22Rv1 (cell line): Measurements from ENCODE around the gene SRL.

ENCODE experiments used
- H3K27ac ChIP-seq: fragments of 450-650 bp; 2 replicates; pipeline ENCODE4 v1.5.1; 2017
- ZFX ChIP-seq: fragments of 450-650 bp; IDR thresholded peaks from 2 replicates; pipeline ENCODE4 v1.6.1; 2017; ENCODE audit warnings: antibody characterized with exemption, borderline replicate concordance
- TF ChIP-seq, protein P1 (sequence below): fragments of 450-650 bp; IDR thresholded peaks from 2 replicates; pipeline ENCODE4 v1.5.1; 2017; ENCODE audit warnings: mild to moderate bottlenecking

SRL gene

DNA sequence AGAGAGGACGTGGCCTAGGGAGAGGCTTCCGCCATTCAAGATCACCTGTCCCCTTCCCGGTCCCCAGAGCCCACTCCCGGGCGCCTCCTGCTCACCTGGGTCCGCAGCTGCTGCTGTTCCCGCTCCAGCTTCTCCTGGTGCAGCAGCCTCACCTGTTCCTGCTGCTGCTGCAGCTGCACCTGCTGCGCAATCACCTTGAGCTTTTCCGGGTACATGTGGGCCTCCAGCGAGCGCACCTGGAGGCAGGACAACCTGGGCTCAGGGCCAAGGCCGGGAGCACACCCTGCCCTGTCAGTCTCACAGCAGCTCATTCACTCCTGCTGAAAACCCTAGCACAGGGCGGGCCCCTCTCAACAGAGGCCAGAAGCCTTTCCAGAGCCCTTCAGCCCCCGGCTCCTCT, 18.5 kb upstream of the SRL start:
- TF ChIP-seq, protein P1, sequence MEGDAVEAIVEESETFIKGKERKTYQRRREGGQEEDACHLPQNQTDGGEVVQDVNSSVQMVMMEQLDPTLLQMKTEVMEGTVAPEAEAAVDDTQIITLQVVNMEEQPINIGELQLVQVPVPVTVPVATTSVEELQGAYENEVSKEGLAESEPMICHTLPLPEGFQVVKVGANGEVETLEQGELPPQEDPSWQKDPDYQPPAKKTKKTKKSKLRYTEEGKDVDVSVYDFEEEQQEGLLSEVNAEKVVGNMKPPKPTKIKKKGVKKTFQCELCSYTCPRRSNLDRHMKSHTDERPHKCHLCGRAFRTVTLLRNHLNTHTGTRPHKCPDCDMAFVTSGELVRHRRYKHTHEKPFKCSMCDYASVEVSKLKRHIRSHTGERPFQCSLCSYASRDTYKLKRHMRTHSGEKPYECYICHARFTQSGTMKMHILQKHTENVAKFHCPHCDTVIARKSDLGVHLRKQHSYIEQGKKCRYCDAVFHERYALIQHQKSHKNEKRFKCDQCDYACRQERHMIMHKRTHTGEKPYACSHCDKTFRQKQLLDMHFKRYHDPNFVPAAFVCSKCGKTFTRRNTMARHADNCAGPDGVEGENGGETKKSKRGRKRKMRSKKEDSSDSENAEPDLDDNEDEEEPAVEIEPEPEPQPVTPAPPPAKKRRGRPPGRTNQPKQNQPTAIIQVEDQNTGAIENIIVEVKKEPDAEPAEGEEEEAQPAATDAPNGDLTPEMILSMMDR, result no peak
- TF ChIP-seq ZFX, result no peak
- no peak overlapping the region for H3K27ac ChIP-seq

DNA sequence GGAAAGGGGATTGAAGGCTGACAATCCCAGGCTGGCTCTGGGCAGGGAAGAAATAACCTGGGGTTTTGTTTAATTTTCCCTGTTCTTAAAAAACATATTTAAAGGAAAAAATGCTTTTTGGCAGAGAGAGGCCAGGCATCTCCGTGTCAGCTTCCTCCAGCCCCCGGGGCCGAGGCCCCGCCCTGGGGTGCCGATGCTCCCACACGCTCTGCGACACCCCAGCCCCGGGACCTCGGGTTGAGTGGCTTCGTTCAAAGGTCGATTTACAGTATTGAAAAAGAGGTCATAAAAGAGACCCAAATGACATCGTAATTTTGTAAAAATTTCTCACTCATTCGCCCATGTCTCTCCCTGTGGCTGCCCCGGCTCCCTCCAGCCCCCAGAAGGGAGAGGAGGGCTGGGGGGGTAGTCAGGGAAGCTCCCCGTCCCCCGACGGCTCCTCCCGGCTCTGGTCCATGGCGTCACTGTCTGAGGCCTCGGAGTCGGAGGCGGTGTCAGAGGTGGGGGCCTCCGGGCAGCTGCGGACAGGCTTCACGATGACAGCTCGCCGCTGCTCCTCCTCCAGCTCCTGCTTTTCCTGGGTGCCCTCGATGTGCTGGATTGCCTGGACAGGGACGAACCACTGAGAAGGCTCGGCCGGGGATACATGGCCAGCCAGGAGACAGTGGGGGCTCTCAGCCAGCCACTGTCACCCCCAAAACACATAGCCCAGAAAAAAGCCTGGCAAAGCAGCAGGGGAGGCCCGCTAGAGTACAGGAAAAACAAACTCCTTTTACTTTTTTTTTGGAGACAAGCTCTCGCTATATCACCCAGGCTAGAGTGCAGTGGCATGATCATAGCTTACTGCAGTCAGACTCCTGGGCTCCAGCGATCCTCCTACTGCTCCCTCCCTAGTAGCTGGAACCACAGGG, 16.0 kb upstream of the SRL start:
- no peak overlapping the region for H3K27ac ChIP-seq
- TF ChIP-seq, protein P1, result no peak
- no peak for TF ChIP-seq ZFX

GRCh38 chr16:4253394-4254150, 11.7 kb upstream of the SRL start:
- TF ChIP-seq, protein P1, result no peak
- TF ChIP-seq ZFX, result no peak
- H3K27ac ChIP-seq, result peak overlapping the region; percentile 93

DNA sequence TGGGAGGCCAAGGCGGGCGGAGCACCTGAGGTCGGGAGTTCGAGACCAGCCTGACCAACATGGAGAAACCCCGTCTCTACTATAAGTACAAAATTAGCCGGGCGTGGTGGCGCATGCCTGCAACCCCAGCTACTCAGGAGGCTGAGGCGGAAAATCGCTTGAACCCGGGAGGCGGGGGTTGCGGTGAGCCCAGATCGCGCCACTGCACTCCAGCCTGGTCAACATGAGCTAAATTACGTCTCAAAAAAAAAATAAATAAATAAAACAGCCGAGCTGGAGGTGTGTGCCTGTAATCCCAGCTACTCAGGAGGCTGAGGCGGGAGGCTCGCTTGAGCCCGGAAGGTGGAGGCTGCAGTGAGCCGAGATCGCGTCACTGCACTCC, 11.1 kb upstream of the SRL start:
- peak overlapping the region; percentile 93 for H3K27ac ChIP-seq

- TF ChIP-seq ZFX, result no peak
- TF ChIP-seq, protein P1, result no peak
- no peak overlapping the region for H3K27ac ChIP-seq
Measured at GRCh38 chr16:4249530-4250308, 7.8 kb upstream of the SRL start.

- H3K27ac ChIP-seq, result no peak overlapping the region
- TF ChIP-seq, protein P1, result no peak
- TF ChIP-seq ZFX, result no peak
Measured at GRCh38 chr16:4247460-4247784, 5.5 kb upstream of the SRL start.

DNA sequence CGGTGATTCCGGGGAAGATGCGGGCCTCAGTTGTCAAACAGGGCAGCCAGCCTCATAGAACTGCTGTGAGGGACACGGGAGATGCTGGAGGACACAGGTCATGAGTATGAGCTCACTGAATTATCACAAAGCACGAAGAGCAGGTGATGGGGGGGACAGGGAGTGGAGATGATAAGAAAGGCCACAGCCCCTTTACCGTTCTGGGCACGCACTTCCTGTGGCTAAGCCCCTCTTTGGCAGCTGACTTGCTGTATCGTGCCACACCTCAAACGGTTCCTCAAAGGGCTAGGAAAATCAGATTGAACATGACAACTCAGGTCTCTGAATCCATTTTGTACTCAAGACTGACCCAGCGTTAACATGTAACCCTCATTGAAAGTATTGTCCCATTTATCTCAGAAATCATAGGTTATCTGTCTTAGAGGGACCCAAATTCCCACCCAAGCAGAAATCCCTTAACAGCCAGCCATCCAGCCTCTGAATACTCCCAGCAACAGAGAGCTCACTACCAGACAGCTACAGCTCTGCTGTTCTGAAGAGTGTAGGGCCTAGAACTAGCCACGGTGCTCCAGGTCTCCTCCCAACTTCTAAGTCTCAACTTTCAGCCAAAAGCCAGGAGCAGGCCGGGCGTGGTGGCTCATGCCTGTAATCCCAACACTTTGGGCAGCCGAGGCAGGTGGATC, 5.0 kb upstream of the SRL start:
- H3K27ac ChIP-seq, result no peak overlapping the region
- no peak for TF ChIP-seq ZFX
- TF ChIP-seq, protein P1, result no peak
